Keratinocyte (primary cell): ENCODE data around the gene DBNL. TPM values are rescaled to one million over a fixed set of nuclear protein-coding genes. Genes with fewer than 3 reads are reported as not detected.

Experiments
- DNase-seq: peaks from one replicate; pipeline ENCODE4 v3.0.0-alpha.2; 2011; ENCODE audit warnings: low read depth, missing footprints, low spot score
- FAIRE-seq: peaks from 2 replicates; lab custom pipeline; 2011; peaks lifted over from hg19 to GRCh38; lab: Jason Lieb, UNC
- H2AFZ ChIP-seq: 2 replicates; pipeline ENCODE4 v1.6.0; 2012; ENCODE audit warnings: low read length, control low read depth, inconsistent platforms; ENCODE audit not compliant: control insufficient read depth
- H3K27ac ChIP-seq: 2 replicates; pipeline ENCODE4 v1.5.1; 2011; ENCODE audit warnings: low read length; ENCODE audit not compliant: control insufficient read depth, insufficient read depth
- H3K27me3 ChIP-seq: 3 replicates; pipeline ENCODE4 v1.6.0; 2011; ENCODE audit warnings: low read length; ENCODE audit not compliant: control insufficient read depth, insufficient read depth; ENCODE audit errors: extremely low read depth
- H3K36me3 ChIP-seq, 2 experiments: 2 replicates in 1 of 2; 3 replicates in 1 of 2; pipeline ENCODE4 v1.5.1; 2011; ENCODE audit warnings: low read length in 2 of 2, mild to moderate bottlenecking in 1 of 2; ENCODE audit not compliant: control insufficient read depth in 2 of 2, insufficient read depth in 2 of 2; ENCODE audit errors: extremely low read depth in 1 of 2
- H3K4me1 ChIP-seq: 3 replicates; pipeline ENCODE4 v1.5.1; 2011; ENCODE audit warnings: low read length; ENCODE audit not compliant: control insufficient read depth, insufficient read depth; ENCODE audit errors: extremely low read depth
- H3K4me2 ChIP-seq: 3 replicates; pipeline ENCODE4 v1.6.0; 2011; ENCODE audit warnings: low read depth, low read length; ENCODE audit not compliant: control insufficient read depth, insufficient read depth; ENCODE audit errors: extremely low read depth
- H3K4me3 ChIP-seq, 3 experiments: fragments of 200-600 bp in 1 of 3; sonication (generic) in 1 of 3; 2 replicates in 2 of 3; 3 replicates in 1 of 3; pipeline ENCODE4 v1.5.1; 2011 to 2016; ENCODE audit warnings: low read length in 3 of 3, mild to moderate bottlenecking in 3 of 3, control low read depth in 2 of 3, inconsistent platforms in 1 of 3, low read depth in 1 of 3, mixed read lengths in 1 of 3, mixed run types in 1 of 3, moderate library complexity in 1 of 3; ENCODE audit not compliant: control insufficient read depth in 2 of 3, insufficient read depth in 2 of 3; ENCODE audit errors: extremely low read depth in 1 of 3
- H3K79me2 ChIP-seq: 2 replicates; pipeline ENCODE4 v1.6.0; 2012; ENCODE audit warnings: low read length; ENCODE audit not compliant: control insufficient read depth, insufficient read depth
- H3K9ac ChIP-seq: 3 replicates; pipeline ENCODE4 v1.6.0; 2011; ENCODE audit warnings: low read length; ENCODE audit not compliant: control insufficient read depth, insufficient read depth; ENCODE audit errors: extremely low read depth
- H3K9me1 ChIP-seq: 3 replicates; pipeline ENCODE4 v1.6.0; 2011; ENCODE audit warnings: low read length; ENCODE audit not compliant: control insufficient read depth, insufficient read depth; ENCODE audit errors: extremely low read depth
- H3K9me3 ChIP-seq: 2 replicates; pipeline ENCODE4 v1.5.1; 2012; ENCODE audit warnings: low read depth, low read length; ENCODE audit not compliant: control insufficient read depth
- H4K20me1 ChIP-seq: 3 replicates; pipeline ENCODE4 v1.6.0; 2011; ENCODE audit warnings: low read length; ENCODE audit not compliant: control insufficient read depth, insufficient read depth; ENCODE audit errors: extremely low read depth
- EZH2 ChIP-seq: IDR thresholded peaks from one replicate; pipeline ENCODE4 v1.6.1; 2012; ENCODE audit warnings: inconsistent platforms, mild to moderate bottlenecking, low read length, moderate library complexity
- dilution Hi-C: fragments of 300-500 bp; cut with MboI; formaldehyde crosslinking; loops from one replicate; pipeline ENCODE4 v1.7.0; 2020; ENCODE audit warnings: low sequenced_read_pairs; ENCODE audit not compliant: extremely low pct_ligation_motif_present
- polyA plus RNA-seq, 5 experiments: library from polyadenylated mRNA; depleted of rRNA in 3 of 5; stranded (reverse) in 3 of 5; stranded (forward) in 1 of 5; unstranded in 1 of 5; fragments of >200 nt; gene quantifications; 1 replicate in 1 of 5; 2 replicates in 3 of 5; 3 replicates in 1 of 5; pipeline versions ENCODE4 v1.2.1 to v1.2.3, GENCODE V29; 2011 to 2012; ENCODE audit warnings: missing spikeins in 2 of 5, low read depth in 1 of 5, low replicate concordance in 1 of 5
- TF ChIP-seq, protein P1 (sequence below), 3 experiments: IDR thresholded peaks in 1 of 3; conservative IDR thresholded peaks in 1 of 3; optimal IDR thresholded peaks in 1 of 3; 2 replicates in 2 of 3; 3 replicates in 1 of 3; pipeline versions ENCODE3 to v1.5.1; 2011; ENCODE audit warnings: low read length in 3 of 3, mild to moderate bottlenecking in 3 of 3, moderate library complexity in 2 of 3, control low read depth in 1 of 3, inconsistent platforms in 1 of 3; ENCODE audit not compliant: insufficient read depth in 2 of 3; ENCODE audit errors: extremely low read depth in 1 of 3

Gene DBNL
- polyA plus RNA-seq, 1 donor (not counting 4 experiments of a cell fraction or from before 2014, with no cell fraction given), result 76.1 TPM

DNA sequence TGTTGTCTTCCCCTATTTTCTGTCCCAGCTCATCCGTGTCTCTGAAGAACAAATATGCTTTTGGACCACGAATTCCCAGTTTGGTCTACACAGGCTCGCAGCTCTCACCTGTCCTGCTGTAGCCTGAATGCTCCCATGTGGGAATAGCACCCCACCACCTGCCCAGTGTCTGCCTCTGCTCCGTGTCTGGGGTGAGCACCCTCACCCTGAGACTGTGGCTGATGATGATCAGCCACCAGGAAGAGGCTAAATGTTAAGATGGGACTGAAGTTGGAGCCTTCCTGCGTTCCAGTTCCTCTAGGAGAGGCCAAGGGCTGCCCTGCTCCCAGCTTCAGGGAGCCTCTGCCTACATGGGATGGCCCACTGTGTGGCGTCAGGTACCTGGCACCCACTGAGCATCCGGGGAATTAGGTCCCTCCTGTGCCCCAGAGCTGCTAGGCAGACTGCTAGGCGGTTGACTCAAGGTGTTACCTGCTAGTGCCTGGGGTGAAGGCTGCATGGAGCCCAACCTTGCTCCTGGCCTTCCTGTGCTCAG is 17.2 kb downstream of the DBNL start:
- Histone ChIP-seq H3K4me2 (no peak overlapping the region), H3K27me3 (no peaks in the 10 kb centered on the region), H4K20me1 (peaks cover 2% of the 10 kb centered on the region), H3K4me1 (peaks cover 3% of the 10 kb centered on the region), H3K79me2 (no peaks in the 10 kb centered on the region), H3K9me3 (no peaks in the 10 kb centered on the region), H2AFZ (no peak overlapping the region), H3K9ac (no peak overlapping the region), H3K9me1 (no peaks in the 10 kb centered on the region), H3K36me3 (peaks cover 48 to 50% of the 10 kb centered on the region in 2 experiments), H3K4me3 (no peak overlapping the region), H3K27ac (no peak overlapping the region)
- dilution Hi-C loops, result no loop called here
- DNase-seq, result no peak
- no peak for TF ChIP-seq EZH2
- TF ChIP-seq, protein P1, sequence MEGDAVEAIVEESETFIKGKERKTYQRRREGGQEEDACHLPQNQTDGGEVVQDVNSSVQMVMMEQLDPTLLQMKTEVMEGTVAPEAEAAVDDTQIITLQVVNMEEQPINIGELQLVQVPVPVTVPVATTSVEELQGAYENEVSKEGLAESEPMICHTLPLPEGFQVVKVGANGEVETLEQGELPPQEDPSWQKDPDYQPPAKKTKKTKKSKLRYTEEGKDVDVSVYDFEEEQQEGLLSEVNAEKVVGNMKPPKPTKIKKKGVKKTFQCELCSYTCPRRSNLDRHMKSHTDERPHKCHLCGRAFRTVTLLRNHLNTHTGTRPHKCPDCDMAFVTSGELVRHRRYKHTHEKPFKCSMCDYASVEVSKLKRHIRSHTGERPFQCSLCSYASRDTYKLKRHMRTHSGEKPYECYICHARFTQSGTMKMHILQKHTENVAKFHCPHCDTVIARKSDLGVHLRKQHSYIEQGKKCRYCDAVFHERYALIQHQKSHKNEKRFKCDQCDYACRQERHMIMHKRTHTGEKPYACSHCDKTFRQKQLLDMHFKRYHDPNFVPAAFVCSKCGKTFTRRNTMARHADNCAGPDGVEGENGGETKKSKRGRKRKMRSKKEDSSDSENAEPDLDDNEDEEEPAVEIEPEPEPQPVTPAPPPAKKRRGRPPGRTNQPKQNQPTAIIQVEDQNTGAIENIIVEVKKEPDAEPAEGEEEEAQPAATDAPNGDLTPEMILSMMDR (optimal IDR thresholded peaks at IDR 0.05 in 1 of 3, IDR thresholded peaks at IDR 0.05 in 1 of 3, conservative IDR thresholded peaks at IDR 0.05 in 1 of 3; ENCODE audit: extremely low read depth in 1 of 3, insufficient read depth in 2 of 3, low read length in 3 of 3), result no peak
- no peak for FAIRE-seq

DNA sequence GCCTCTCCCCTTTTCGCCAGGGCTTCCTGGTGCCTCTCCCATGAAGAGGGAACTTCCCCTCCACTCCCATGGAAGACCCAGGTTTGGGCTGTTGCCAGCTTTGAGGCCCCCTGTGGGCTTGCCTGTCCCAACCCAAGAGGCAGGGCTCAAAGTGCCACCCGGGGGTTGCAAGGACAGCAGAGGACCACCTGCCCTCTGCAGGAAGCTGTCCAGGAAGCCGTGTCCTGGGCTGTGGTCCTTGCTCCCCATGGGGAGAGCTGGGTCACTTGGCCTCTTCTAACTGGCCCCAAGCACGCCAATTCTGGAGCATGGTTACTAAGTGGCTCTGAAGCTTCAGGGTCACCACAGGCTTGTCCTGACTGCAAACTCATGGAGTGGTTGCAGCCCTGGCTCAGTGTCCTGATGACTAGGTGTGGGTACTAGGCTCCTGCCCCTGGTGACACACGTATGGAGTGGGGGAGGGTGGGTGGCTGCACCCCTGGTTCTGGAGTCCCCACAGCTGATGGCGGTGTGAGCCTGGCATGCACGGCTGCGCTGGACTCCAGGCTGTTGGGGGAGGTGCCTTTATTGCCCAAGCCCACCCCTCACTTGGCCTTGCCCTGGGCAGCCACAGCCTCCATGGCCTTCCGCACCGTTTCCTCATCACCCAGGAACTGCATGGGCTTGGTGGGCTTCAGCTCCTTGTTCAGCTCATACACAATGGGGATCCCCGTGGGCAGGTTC is 17.8 kb downstream of the DBNL start:
- Histone ChIP-seq H3K27ac (no peak overlapping the region), H3K4me3 (no peak overlapping the region), H3K36me3 (peaks cover 43 to 44% of the 10 kb centered on the region in 2 experiments), H4K20me1 (peaks cover 2% of the 10 kb centered on the region), H3K27me3 (no peaks in the 10 kb centered on the region), H3K9ac (no peak overlapping the region), H3K4me1 (peaks cover 3% of the 10 kb centered on the region), H3K79me2 (no peaks in the 10 kb centered on the region), H3K9me1 (no peaks in the 10 kb centered on the region), H3K9me3 (no peaks in the 10 kb centered on the region), H3K4me2 (no peak overlapping the region), H2AFZ (no peak overlapping the region)
- dilution Hi-C loops, result no loop called here
- FAIRE-seq (no peak), DNase-seq (no peak)
- no peak for TF ChIP-seq EZH2
- TF ChIP-seq, protein P1 (optimal IDR thresholded peaks at IDR 0.05 in 1 of 3, IDR thresholded peaks at IDR 0.05 in 1 of 3, conservative IDR thresholded peaks at IDR 0.05 in 1 of 3; ENCODE audit: extremely low read depth in 1 of 3, insufficient read depth in 2 of 3, low read length in 3 of 3), result no peak
